HUES64 (cell line): ENCODE results near the gene PGAP6.

Source experiments
- H3K27ac ChIP-seq: 2 replicates; pipeline ENCODE4 v1.7.0; 2013; ENCODE audit warnings: low read depth, low read length, inconsistent platforms
- H3K27me3 ChIP-seq: 2 replicates; pipeline ENCODE4 v1.6.1; 2013; ENCODE audit warnings: mild to moderate bottlenecking, low read length; ENCODE audit not compliant: insufficient read depth
- H3K36me3 ChIP-seq: 2 replicates; pipeline ENCODE4 v1.6.1; 2013; ENCODE audit warnings: mild to moderate bottlenecking, low read length; ENCODE audit not compliant: insufficient read depth
- H3K4me1 ChIP-seq: 2 replicates; pipeline ENCODE4 v1.6.1; 2013; ENCODE audit warnings: mild to moderate bottlenecking, low read length, moderate library complexity; ENCODE audit not compliant: insufficient read depth
- H3K4me3 ChIP-seq: 2 replicates; pipeline ENCODE4 v1.5.1; 2013; ENCODE audit warnings: mild to moderate bottlenecking, low read length, moderate library complexity
- H3K9ac ChIP-seq: 2 replicates; pipeline ENCODE4 v1.6.1; 2013; ENCODE audit warnings: mild to moderate bottlenecking, low read depth, low read length
- H3K9me3 ChIP-seq: 2 replicates; pipeline ENCODE4 v1.6.1; 2013; ENCODE audit warnings: low read depth, low read length; ENCODE audit not compliant: insufficient read depth
- WGBS: fragments of 150-250, 120-280 bp; methylation state at CpG from one replicate; pipeline ENCODE4 v1.1.7; 2013; ENCODE audit warnings: missing lambda C conversion rate; 5-methylcytosine and 5-hydroxymethylcytosine counted together

The PGAP6 gene

DNA sequence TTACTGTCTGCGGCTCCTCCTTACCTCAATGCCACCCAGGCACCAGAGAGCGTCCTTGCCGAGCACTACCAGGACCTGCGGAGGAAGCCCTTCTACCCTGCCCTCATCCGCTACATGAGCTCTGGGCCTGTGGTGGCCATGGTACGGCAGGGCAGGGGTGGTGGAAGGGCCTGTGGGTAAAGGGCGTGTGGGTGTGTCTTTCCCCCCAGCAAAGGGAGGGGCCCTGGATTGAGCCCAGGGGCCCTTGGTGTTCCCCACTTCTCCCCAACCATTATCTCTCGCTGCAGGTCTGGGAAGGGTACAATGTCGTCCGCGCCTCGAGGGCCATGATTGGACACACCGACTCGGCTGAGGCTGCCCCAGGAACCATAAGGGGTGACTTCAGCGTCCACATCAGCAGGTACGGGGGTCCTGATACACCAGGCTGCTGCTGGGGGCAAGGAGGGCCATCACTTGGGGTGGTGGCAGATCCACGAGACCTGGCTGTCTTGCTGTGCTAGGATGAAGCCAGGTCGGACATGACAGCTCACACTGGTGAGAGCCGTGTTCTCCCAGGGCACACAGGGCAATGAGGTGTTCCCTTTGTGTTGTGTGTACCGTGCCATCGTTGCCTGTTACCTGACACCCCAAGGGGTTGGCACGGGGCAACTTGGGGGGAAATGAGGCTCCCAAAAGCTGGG, 17.7 kb upstream of the PGAP6 start:
- Histone ChIP-seq H3K27me3 (no peaks in the 10 kb centered on the region), H3K9me3 (no peaks in the 10 kb centered on the region), H3K36me3 (peaks cover 22% of the 10 kb centered on the region), H3K4me3 (no peak overlapping the region), H3K9ac (no peak overlapping the region), H3K4me1 (peaks cover 14% of the 10 kb centered on the region), H3K27ac (no peak overlapping the region; the same call in 1 of the 2 replicates)
- WGBS = 92% methylated on average over 22 of the region's 22 CpGs

DNA sequence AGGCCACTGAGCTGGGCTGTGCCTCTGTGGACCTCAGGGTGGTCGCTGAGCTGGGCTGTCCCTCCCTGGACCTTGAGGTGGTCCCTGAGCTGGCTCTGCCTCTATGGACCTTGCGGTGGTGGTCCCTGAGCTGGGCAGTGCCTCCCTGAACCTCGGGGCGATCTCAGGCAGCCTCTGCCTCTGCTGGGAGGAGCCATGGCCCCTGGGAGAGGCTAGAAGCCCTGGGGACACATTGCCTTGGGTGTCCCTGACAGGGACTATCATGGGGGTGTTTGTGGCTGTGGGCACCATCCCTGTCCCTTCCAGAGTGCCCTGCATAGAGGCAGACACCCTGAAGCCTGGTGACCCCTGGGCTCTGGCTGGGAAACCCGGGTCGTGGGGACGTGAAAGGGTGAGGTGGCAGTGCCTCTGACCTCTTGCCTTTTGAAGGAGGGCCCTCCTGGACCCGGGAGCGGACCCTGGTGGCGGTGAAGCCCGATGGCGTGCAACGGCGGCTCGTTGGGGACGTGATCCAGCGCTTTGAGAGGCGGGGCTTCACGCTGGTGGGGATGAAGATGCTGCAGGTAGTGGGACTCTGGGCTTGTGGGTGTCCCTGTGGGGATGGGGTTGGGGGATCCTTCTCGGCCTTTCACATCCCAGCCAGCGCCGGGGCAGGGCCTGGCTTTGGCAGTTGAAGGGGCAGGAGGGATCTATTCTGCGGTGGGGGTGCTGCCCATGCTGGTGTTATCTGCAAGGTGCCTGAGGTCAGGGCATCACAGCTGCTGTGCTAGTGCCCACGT, 17.0 kb upstream of the PGAP6 start:
- Histone ChIP-seq H3K9ac (no peak overlapping the region), H3K9me3 (no peaks in the 10 kb centered on the region), H3K36me3 (peaks cover 22% of the 10 kb centered on the region), H3K4me3 (no peak overlapping the region), H3K4me1 (peaks cover 14% of the 10 kb centered on the region), H3K27ac (peak overlapping the region; percentile 70), H3K27me3 (no peaks in the 10 kb centered on the region)
- WGBS = 88% methylated on average over 24 of the region's 24 CpGs

DNA sequence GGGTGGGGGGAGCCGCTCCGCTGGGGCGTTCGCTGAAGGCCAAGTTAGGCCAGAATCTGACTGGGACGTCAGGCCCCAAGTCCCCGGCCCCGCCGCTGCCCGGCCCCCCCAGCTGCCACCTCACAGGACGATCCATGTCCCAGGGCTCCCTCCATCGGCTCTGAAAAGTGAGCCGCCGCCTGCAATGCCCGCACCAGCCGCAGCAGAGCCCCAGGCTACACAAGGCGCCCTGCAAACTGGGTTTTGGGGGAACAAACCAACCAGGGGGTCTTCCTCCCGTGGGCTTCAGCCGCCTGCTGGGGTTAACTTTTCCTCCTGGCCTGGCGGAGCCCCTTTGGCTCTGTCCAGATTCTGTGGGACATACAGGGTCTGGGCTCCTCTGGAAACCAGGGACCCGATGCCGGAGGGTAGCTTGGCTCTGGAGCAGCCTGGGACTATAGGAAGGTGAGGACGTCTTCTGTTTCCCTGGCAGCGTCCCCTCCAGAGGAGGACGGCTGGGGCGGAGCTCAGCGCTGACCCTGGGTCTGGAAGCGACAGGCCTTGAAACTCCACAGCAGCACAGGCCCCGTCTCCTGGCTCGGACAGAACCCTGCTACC, 16.1 kb upstream of the PGAP6 start:
- peak overlapping the region; percentile 45; the same call in 1 of the 2 replicates for H3K9ac ChIP-seq
- H3K9me3 ChIP-seq = no peaks in the 10 kb centered on the region
- H3K4me1 ChIP-seq = peaks cover 14% of the 10 kb centered on the region
- peak overlapping the region; percentile 70; the same call in 1 of the 2 replicates for H3K27ac ChIP-seq
- peaks cover 22% of the 10 kb centered on the region for H3K36me3 ChIP-seq
- no peaks in the 10 kb centered on the region for H3K27me3 ChIP-seq
- 39% methylated on average over 29 of the region's 29 CpGs for WGBS
- H3K4me3 ChIP-seq = peak overlapping the region; percentile 32

DNA sequence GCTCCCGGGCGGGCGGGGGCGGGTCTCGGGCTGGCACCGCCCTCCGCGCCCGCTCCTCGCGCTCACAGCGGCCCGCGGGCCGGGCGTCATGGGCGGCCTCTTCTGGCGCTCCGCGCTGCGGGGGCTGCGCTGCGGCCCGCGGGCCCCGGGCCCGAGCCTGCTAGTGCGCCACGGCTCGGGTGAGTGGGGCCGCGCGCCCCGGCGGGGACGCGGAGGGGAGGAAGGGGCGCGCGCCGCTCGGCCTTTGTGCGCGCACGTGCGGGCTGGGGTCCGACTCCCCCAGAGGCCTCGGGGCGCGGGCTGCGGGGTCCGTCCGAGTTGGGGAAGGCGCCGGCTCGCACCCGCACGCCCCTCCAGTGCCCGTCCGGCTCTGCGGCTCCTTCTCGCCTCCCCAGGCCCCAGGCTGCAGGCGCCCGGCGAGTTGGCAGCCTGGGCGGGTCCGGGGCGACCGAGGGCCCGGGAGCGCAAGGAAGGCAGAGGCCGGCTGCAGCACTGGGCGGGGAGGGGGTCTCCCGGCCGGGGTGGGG, 15.4 kb upstream of the PGAP6 start, which contains the start of gene NME4:
NME4 (plus strand) TSS at position 65 of the 527 bp plus-strand sequence; CDS start at position 89, 24 bp downstream.
- Histone ChIP-seq H3K27ac (peak within 1 kb of the TSS; percentile 89; the same call in 1 of the 2 replicates), H3K4me1 (peaks cover 14% of the 10 kb centered on the region), H3K9me3 (0 out of 2 replicates have a peak, but pooled peaks cover under 1% of the 10 kb centered on the region)

DNA sequence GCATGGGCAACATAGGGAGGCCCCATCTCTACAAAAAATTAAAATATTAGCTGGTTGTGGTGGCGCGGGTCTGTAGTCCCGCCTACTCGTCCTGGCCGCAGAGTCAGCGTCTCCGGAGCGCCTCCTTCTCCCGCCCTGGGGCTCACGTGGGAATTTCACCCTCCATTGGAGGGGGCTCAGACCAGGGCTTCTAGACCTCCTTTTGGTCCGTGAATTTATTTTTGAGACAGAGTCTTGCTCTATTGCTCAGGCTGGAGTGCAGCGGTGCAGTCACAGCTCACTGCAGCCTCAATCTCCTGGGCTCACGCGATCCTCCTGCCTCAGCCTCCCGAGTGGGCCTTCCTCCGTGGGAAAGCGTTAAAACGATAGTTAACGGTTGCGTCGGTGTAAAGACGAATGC, 14.8 kb upstream of the PGAP6 start:
- Histone ChIP-seq H3K27me3 (no peaks in the 10 kb centered on the region), H3K4me3 (peak overlapping the region; percentile 68), H3K4me1 (peaks cover 14% of the 10 kb centered on the region), H3K36me3 (peaks cover 22% of the 10 kb centered on the region), H3K27ac (peak overlapping the region; percentile 84; the same call in 1 of the 2 replicates), H3K9ac (peak overlapping the region; percentile 68), H3K9me3 (0 out of 2 replicates have a peak, but pooled peaks cover 4% of the 10 kb centered on the region)
- WGBS = 6% methylated on average over 22 of the region's 22 CpGs

More for the DNA sequence above, 15.4 kb upstream of the PGAP6 start, which contains the start of gene NME4:
- H3K9ac ChIP-seq = peak within 1 kb of the TSS; percentile 95
- no peaks in the 10 kb centered on the region for H3K27me3 ChIP-seq
- peaks cover 22% of the 10 kb centered on the region for H3K36me3 ChIP-seq
- WGBS = under 1% methylated on average over 70 of the region's 75 CpGs
- H3K4me3 ChIP-seq = peak within 1 kb of the TSS; percentile 68

DNA sequence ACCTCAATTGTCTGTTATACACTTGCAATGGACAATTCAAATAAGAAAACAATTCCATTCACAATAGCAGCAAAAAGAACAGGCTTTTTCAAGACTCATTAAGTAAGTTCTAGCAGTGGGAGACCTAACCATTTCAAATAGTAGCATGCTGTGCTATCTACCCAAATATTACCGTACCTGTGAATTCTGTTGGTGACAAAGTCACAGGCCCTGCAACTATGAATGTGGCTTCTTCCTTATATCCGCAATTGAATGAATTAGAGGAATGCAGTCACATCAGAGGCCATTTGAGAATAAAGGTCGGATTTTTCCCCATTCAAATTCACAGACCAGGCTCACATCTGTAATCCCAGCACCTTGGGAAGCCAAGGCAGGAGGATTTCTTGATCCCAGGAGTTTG, 14.4 kb upstream of the PGAP6 start:
- H3K9ac ChIP-seq = peak overlapping the region; percentile 68
- WGBS = 27% methylated on average over 3 of the region's 3 CpGs
- 0 out of 2 replicates have a peak, but pooled peaks cover 4% of the 10 kb centered on the region for H3K9me3 ChIP-seq
- H3K4me1 ChIP-seq = peaks cover 14% of the 10 kb centered on the region
- H3K27me3 ChIP-seq = no peaks in the 10 kb centered on the region
- H3K36me3 ChIP-seq = peaks cover 22% of the 10 kb centered on the region
- H3K4me3 ChIP-seq = peak overlapping the region; percentile 68
- peak overlapping the region; percentile 84; the same call in 1 of the 2 replicates for H3K27ac ChIP-seq

DNA sequence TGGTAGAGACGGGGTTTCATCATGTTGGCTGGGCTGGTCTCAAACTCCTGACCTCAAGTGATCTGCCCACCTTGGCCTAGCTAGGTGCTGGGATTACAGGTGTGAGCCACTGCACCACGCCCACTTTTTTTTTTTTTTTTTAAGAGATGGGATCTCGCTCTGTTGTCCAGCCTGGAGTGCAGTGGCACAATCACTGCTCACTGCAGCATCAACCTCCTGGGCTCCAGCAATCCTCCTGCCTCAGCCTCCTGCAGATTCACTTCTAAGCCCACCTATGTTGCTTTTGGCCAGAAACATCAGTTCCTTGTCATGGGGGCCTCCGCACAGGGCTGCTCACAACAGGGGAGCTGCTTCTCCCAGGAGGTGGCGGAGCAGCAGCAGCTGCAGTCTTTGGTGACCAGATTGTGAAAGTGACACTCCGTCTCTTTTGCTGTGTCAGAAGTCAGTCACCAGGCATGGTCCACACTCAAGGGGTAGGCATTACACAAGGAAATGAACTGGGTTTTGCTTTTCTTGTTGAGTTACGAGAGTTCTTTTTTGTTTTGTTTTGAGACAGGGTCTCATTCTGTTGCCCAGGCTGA, 10.8 kb upstream of the PGAP6 start:
- no peak overlapping the region for H3K27ac ChIP-seq
- no peaks in the 10 kb centered on the region for H3K27me3 ChIP-seq
- no peak overlapping the region for H3K4me3 ChIP-seq
- no peaks in the 10 kb centered on the region for H3K36me3 ChIP-seq
- H3K9ac ChIP-seq = no peak overlapping the region
- H3K9me3 ChIP-seq = 0 out of 2 replicates have a peak, but pooled peaks cover 4% of the 10 kb centered on the region
- WGBS = 94% methylated on average over 7 of the region's 7 CpGs
- H3K4me1 ChIP-seq = peaks cover 6% of the 10 kb centered on the region; the same call in 1 of the 2 replicates

DNA sequence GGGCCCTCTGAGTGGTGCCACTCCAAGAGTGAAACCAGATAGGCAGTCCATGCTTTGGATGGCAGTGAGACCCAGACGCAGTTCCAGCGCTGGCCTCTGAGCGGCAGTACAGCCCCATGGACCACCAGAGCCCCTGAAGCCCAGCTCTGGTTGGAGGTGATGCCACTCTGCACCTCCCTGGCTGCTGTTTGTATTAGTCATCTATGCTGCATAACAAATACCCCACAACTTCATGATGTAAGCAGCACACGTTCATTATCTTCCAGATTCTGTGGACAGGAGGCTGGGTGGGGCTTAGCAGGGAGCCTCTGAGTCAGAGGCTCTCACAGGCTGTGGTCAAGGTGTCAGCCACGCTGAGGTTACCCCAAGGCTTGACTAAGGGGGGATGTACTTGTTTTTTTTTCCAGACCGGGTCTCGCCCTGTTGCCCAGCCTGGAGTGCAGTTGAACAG, 10.1 kb upstream of the PGAP6 start:
- WGBS = 59% methylated on average over 7 of the region's 7 CpGs
- no peak overlapping the region for H3K27ac ChIP-seq
- no peaks in the 10 kb centered on the region for H3K27me3 ChIP-seq
- H3K9me3 ChIP-seq = 0 out of 2 replicates have a peak, but pooled peaks cover 4% of the 10 kb centered on the region
- H3K9ac ChIP-seq = no peak overlapping the region
- no peak overlapping the region for H3K4me3 ChIP-seq
- H3K36me3 ChIP-seq = no peaks in the 10 kb centered on the region
- peaks cover 6% of the 10 kb centered on the region; the same call in 1 of the 2 replicates for H3K4me1 ChIP-seq

DNA sequence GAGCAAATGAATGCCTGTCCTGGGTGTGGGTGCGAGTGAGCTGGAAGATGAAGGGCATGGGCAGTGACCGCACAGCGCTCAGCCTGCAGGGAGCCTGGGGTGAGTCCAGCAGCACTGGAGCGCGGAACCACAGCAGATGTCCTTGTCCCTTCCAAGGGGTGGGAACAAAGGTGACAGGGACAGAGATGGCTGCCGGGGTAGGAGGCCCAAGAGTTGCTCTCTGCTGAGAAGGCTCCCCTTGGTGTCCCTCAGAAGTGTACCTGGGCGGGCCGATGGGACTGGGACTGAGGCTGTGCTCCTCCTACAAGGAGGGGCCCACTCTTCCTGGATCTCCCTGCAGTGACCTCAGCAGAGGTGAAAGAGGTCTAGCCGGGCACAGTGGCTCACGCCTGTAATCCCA, 7.6 kb upstream of the PGAP6 start:
- 88% methylated on average over 10 of the region's 10 CpGs for WGBS
- Histone ChIP-seq H3K27ac (no peak overlapping the region), H3K4me3 (no peak overlapping the region), H3K36me3 (no peaks in the 10 kb centered on the region), H3K9ac (no peak overlapping the region), H3K27me3 (no peaks in the 10 kb centered on the region), H3K4me1 (peaks cover under 1% of the 10 kb centered on the region; the same call in 1 of the 2 replicates), H3K9me3 (0 out of 2 replicates have a peak, but pooled peaks cover 4% of the 10 kb centered on the region)
